ENCODE measurements around the gene XPO4.
"Not testable (repeated sequence)": the region's sequence is repeated elsewhere in the genome, so short reads cannot be mapped to it uniquely, and the experiment has no call there.

The XPO4 gene

DNA sequence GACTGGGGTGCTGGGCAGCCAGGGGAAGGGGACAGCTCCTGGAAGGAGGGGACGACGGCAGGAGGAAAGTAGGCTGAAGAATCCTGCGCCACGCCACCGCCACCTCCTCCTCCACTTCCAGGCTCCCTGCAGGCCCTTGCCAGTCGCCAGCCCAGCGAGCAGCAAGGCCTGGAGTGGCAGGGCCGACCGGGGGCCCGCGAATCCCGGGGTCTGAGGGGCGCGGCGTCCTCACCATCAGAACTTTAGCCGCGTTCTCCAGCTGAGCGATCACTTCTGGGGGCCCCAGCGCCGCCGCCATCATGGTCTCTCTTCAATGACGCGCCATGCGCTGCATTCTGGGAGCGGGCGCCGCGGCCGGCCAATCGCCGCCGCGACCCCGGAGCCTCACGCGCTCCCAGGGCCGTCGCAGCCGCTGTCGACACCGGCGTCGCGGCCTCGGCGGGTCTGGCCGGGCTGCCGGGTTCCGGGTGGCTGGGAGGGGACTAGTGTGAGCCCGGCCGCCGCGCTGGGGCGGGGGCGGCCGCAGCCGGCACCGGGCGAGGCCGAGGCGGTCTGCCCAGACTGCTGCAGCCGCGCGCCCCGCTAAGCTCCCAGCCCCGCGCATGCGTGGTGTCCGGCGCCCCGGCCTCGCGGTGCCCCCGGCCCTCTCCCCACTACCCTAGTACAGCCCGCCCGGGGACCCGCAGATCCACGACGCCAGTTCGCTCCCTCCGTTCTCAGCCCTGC is at the start of gene XPO4:
Gene XPO4 (minus strand): TSS at position 309 of the 726 bp plus-strand sequence. CDS start 8 bp downstream, at position 301.
- DNase-seq, result peak; percentile 51

DNA sequence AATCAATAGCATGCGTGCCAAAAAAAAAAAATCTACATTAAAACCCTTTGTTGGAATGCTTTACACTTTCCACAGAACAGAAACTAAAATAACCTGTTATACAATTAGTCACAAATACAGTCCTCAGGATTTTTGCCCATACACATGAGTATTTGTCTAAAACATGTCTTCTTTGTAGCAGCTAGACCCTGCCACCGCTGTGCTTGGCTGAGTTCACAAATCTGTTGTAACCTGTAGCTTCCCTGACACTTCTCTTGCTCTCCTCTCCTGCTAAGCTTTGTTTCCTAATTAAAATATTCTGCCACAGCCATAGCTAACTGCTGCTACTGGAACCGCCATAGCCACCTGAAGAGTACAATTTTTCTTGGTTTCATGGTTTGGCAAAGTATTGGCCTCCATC is 45.5 kb upstream of the XPO4 start:
- DNase-seq, result not testable (repeated sequence)

DNA sequence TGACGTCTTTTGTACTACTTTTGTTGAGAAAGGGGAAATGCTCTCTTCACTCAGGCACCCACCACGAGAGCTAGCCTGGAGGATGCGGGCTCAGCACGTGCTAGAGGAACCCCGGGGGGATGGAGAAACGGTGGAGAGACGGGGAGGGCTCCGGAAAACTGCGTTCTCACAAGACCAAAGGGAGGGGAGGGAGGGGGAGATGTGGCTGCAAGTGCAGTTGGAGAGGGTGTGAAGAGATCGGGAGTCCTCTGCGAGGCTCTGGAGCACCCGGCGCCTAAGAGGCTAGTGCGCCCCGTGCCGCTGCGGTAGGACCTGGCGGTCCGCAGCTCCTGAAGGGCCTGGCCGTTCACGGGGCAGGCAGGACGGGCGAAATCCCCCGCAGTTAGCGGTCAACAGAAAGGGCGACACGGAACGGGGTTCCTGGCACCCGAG is 43.4 kb upstream of the XPO4 start:
- DNase-seq, result no peak

DNA sequence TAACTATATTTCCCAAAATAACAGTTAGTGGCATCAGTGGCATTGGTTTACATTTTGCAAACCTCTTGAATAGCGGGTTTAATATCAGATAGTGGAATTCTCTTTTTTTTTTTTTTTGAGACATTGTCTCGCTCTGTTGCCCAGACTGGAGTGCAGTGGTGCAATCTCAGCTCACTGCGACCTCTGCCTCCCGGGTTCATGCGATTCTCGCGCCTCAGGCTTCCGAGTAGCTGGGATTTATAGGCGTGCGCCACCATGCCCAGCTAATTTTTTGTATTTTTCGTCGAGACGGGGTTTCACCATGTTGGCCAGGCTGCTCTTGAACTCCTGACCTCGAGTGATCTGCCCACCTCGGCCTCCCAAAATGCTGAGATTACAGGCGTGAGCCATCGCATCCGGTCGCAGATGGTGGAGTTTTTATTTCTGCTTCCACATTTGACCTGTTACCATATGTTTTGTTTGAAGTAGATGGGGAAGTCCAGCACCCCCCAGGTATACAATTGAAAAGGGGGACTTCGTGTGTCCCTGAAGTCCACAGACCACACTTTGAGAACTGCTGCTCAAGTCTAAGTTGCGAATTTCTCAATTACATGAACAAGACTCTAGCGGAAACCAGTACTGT is 40.5 kb upstream of the XPO4 start:
- no peak for DNase-seq

DNA sequence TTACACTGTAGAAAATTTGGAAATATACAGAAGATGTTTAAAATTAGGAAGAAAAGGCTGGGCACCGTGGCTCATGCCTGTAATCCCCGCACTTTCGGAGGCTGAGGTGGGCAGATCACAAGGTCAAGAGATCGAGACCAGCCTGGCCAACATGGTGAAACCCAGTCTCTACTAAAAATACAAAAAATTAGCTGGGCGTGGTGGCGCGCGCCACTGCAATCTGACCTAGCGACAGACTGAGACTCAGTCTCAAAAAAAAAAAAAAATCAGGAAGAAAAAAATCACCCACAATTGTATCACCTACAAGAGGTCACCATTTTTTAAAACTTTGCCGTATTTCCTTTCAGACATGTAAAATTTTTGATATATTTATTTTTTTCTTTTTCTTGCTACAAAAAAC is 38.0 kb upstream of the XPO4 start:
- DNase-seq, result not testable (repeated sequence)

DNA sequence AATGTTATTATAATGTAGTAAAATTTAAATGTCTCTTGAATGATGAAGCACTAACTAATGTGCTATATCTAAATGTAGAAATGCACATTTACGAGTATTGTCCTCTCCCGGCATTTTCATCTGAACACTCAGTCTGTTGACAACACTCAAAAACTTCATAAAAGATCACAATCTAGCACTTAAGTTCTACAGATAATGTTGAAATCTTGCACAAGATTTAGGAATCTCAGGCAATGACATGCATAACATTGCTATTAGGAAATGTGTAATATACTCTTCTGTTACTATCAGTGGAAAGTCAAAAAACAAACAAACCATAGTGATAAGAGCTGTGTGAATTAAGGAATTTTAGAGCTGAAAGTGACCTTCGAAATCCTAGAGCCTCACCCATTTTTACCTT is 37.5 kb upstream of the XPO4 start:
- DNase-seq, result no peak

DNA sequence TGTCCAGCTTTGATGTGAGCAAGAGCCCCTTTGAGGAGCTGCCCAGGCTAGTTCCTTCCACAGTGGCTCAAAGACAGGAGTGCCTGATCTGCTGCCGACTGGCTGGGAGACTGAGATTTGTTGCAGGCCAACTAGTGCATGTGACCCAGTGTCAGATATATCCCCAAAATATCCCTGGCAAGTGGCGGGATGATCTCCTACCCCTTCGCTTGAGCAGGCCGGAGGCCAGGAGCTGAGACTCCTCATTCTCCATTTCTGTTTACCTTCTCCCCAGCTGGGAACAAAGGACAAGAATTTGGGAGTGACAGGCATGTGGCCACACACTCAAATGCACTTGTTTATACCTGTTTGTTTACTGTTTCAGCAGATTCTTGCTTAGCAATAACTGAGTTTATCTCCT is 37.1 kb upstream of the XPO4 start:
- no peak for DNase-seq

DNA sequence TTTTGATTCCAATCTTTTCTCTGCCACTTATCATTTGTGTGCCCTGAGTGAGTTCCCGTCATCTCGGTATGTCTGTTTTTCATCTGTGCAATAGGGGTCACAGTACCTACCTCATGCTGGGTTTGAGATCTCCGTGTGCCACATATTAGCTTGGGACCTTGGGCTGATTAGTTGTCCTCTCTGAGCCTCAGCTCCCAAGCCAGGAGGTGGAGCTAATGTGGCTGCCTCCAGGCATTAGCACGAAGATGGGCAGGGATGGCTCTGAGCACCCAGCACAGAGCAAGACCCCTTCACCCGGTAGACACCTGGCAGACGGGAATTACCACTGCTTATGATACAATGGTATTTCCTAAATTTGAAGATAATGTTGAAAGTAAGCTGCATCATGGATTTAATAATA is 35.8 kb upstream of the XPO4 start:
- no peak for DNase-seq

DNA sequence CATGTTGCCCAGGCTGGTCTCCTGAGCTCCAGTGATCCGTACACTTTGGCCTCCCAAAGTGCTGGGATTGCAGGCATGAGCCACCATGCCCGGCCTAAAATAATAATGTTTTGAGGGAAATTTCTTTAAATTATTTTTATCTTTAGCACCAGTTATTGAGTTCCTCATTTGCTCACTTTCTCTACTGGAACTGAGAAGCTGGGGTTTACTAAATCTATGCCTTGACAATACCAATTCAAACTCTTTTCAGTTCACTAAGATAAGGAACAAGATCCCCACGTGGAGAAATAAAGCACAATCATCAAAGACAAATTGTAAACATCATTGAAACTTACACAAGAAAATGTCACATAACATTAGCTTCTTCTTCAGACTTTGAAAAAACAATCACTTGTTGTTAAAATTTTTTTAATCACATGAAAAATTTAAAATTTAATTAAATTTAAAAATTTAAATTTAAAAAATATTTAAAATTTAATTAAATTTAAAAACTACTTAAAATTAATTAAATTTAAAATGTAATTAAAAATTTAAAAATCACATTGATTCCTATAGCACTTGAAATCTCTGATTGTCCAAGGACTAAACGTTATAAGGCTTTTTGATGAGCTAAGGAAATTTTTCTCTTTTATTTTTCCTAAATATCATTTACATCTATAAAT is 25.2 kb upstream of the XPO4 start:
- no peak for DNase-seq

DNA sequence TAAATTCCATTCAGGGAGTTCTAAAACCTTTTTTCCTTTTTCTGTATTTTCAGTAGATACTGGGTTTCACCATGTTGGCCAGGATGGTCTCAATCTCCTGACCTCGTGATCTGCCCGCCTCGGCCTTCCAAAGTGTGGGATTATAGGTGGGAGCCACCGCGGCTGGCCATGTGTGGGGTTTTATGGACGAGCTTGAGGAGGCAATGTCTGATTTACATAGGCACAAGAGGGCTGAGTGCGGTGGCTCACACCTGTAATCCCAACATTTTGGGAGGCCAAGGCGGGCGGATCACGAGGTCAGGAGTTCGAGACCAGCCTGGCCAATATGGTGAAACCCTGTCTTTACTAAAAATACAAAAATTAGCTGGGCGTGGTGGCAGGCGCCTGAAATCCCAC is 22.8 kb upstream of the XPO4 start:
- DNase-seq, result not testable (repeated sequence)

DNA sequence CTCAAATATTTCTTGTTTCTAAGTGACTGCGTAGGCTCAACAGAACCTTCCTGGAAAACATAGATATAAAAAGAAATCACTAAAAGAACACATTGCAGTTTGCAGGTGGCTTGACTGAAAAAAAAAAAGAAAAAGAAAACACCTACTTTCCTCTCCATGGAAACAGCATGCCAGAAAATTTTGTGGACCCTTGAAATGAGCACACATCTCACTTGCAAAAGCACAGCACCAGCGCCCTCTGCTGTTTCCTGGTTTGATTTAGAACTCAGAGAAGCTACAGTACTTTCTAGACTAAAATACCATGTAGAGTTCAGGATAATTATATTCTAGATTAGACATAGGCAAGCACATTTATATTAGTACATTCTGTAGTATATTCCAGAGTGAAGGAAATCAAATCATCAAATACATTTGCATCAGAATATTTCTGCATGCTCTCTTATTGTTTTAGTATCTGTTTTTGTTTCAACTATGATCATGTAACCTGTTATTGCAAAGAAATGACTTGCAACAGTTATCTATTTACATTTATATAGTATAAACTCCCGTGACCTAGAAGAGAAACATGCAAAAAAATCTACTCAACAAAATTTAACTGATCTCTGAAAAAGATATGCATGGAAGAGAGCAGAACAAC is 22.3 kb upstream of the XPO4 start:
- DNase-seq, result peak; percentile 35

DNA sequence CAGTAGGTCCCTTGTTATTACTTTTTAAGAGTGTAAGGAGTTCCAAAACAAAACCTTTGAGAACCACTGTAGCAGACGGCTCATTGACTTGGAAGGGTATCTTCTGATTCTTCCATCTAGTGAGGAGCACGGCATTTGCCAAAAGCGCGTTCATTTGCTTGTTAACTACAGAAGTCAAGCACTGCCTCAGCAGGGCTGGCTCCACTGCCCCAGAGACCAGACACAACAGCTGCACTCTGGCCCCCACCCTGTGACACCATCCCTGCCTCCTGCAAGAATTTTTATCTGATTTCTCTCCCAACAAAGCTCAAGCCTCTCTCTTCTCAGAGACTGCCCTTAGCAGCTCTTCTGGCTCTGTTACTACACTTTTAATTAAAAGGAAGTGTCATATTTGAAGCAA is 20.7 kb upstream of the XPO4 start:
- DNase-seq, result no peak

DNA sequence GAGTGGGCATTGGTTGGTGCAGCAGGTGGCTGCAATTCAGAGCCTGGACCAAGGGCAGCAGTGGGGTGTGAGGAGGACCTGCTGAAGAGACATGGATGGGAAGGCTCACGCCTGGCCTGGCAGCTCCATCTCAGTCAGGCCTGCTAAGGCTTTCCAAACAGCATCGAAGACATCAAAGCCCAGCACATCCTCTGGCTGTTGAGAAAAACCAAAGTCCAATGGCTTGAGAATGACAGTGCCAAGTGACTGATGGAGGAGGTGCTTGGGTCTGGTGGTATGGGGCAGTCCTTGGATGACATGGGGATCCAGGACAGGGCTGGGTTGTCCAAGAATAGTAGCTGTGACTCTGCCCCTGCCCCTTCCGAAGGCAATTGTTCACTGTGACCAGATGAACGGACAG is 19.0 kb upstream of the XPO4 start:
- no peak for DNase-seq

DNA sequence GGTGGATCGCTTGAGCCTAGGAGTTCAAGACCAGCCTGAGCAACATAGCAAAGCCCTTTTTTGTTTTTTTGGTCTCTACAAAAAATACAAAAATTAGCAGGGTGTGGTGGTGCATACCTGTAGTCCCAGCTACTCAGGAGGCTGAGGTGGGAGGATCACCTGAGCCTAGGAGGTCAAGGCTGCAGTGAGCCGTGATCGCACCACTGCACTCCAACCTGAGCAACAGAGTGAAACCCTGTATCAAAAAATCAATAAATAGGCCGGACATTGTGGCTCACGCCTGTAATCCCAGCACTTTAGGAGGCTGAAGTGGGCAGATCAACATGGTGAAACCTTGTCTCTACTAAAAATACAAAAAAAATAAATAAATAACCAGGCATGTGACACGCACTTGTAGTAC is 13.1 kb upstream of the XPO4 start:
- not testable (repeated sequence) for DNase-seq

DNA sequence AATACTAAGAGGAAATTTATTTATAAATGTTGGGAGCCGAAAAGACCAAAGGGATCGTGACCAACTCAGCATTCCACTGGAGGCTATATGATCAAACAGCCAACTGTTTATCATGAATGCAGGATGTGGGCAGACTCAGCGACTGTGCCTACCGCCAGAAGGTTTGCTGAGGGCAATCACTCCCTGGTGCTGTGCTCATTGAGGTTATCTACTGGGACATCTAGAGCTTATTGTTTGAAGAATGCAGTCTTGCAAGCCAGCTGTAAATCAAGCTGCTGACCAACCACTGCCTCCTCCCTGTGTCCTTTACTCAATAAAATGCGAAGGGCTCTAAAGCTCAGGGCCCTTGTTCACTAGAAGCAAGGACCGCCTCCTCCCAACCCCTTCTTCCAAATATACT is 8.5 kb upstream of the XPO4 start:
- DNase-seq, result no peak

DNA sequence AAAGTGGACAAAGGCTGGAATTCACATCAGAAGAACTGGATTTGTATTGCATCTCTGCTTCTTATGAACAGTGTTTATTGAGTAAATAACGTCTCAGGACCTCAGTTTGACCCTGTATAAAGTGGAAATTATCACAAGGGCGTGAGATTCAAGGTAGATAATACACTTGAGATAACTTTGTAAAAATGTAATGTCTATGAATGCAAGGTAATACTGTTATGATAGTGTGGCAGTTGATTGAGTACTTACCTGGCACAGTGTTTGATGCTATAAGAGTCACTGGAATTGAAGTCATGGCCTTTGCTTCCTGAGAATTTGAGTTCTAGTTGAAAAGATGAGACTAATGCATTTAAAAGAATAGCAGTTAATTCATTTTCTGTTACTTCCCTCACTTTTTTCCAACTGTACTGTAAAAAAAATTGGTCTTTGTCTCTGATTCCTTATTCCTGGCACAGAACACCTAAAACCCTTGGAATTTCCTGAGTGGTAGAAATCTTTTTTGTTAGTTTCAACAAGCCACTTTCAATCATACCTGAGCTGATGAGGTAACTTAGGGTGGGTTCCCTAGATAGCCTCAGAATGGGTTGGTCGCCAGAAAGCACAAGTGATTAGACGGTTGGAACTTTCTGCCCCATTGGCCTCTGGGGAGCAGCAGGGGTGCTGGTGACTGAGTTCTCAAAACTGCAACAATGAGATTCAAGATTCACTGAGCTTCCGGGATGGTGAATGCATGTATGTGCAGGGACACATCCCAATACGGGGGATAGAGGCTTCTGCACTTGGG is 6.4 kb upstream of the XPO4 start:
- DNase-seq, result no peak

DNA sequence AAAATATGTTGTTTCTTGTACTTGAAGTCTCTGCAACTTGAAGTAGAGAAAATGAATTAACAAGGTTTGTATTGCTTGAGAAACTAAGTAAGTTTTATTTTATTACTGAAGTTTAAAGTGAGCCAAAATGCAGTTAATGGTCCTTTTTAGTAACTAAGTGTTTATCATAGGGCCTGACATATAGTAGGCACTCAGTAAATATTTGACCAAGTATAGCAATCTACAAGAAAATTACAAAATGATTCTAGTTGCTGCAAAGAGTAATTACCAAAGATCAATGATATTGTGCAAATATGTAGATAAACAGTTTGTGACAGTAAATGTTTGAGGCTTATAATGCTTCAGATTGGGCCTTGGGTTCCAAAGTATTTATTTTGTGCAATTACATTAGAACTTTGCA is 2.4 kb upstream of the XPO4 start:
- no peak for DNase-seq

DNA sequence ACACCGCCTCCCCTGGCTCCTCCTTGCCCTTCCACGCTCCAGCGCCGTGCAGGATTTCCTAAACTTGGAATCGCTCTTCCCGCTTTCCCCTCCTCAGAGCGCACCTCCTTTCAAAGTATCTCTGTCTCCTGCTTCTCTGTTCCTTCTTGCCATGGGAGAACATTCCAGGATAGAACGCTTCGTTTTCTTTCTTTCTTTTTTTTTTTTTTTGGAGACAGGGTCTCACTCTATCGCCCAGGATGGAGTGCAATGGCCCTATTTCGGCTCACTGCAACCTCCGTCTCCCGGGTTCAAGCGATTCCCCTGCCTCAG is 574 bp upstream of the XPO4 start:
- DNase-seq, result no peak

DNA sequence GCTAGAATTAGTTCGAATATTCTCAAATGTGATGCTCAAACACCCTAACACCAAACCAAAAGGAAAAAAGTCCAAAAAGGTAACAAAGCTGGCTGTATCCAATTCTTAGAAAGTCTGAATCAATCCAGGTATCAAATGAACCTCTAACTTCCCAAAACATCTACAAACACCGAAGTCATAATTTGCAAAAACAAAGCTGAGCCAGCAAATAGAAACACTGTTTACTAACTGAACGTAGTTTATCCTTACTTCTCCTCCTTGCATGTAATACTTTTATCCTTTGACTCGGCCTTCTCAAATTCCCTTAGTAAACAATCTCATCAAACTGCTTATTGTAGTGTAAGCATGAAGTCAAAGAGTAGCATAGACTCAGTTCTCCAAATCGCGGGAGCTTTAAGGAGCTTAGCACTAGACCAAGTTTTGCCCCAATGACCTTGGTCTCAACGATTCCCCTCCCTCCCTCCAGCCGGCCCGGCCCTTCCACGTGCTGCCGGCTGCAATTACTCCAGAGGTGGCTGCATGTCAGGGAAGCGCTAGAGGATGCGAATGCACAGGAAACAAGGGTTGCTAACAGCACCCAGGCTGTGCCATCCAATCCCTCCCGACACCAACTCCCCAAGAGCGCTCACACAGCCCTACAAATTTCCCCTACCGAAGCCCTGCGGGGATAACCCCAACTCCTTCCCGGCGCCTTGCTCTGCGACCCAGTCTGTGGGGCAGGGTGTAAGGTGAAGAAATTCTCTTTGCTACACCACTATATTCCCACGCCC is 693 bp downstream of the XPO4 start:
- DNase-seq, result no peak

DNA sequence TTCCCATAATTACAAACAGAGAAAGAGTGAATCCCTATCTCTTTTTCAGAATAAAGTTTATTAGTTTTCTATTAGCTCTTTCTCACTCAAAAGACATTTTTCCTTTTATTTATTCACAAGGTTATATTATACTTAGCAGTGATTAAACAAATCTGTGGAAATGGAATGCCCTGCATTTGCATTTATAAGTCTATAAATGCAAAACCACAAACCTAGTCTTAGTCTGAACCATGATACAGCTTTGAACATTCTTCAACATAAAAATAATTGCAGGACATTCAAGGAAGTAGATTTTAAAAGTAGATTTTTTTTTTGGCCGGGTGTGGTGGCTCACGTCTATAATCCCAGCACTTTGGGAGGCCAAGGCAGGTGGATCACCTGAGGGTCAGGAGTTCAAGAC is 8.3 kb downstream of the XPO4 start:
- DNase-seq, result no peak

DNA sequence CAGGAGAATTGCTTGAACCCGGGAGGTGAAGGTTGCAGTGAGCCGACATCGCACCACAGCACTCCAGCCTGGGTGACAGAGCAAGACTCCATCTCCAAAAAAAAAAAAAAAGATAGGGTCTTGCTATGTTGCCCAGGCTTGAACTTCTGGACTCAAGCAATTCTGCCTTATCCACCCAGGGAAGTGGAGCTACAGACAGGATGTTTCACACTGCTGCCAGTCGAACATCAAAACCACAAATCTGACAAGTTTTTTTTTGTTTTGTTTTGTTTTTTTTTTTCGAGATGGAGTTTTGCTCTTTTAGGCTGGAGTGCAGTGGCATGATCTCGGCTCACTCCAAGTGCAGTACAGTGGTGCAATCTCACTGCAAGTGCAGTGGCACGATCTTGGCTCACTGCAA is 10.8 kb downstream of the XPO4 start:
- DNase-seq, result no peak

DNA sequence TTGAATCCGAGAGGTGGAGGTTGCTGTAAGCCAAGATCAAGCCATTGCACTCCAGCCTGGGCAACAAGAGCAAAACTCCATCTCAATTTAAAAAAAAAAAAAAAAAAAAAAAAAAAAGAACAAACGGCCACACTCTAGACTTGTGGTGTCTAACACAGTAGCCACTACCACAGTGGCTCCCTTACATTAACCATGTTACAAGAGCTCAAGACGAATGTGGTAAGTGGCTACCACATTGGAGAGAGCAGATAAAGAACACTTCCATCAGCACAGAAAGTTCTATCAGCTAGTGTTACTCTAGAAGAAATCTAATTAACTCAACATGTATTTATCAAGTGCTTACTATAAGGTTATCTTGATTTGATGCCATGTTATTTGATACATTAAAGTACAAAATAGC is 11.5 kb downstream of the XPO4 start:
- no peak for DNase-seq
